GM23248 (cell line): ENCODE data around the gene AP3D1. TPM values are rescaled to one million over a fixed set of nuclear protein-coding genes. Genes with fewer than 3 reads are reported as not detected.
"Not testable (repeated sequence)": the region's sequence is repeated elsewhere in the genome, so short reads cannot be mapped to it uniquely, and the experiment has no call there.

Experiments used
- DNase-seq: peaks from one replicate; pipeline ENCODE4 v3.0.0-alpha.2; 2015
- H2AFZ ChIP-seq: fragments of 200-600 bp; sonication (generic); 2 replicates; pipeline ENCODE4 v1.6.1; 2016; ENCODE audit warnings: antibody characterized with exemption
- H3F3A ChIP-seq: fragments of 200-600 bp; sonication (generic); 2 replicates; pipeline ENCODE4 v1.6.1; 2016; ENCODE audit warnings: mild to moderate bottlenecking, antibody characterized with exemption, mixed run types; ENCODE audit not compliant: insufficient read depth
- H3K27ac ChIP-seq: fragments of 200-600 bp; sonication (generic); 2 replicates; pipeline ENCODE4 v1.5.1; 2016; ENCODE audit warnings: mild to moderate bottlenecking
- H3K27me3 ChIP-seq: fragments of 200-600 bp; sonication (generic); replicated peaks from 2 replicates; pipeline ENCODE4 v1.6.1; 2016; ENCODE audit warnings: mild to moderate bottlenecking; ENCODE audit not compliant: insufficient read depth
- H3K36me3 ChIP-seq: fragments of 200-600 bp; sonication (generic); 2 replicates; pipeline ENCODE4 v1.6.1; 2016; ENCODE audit warnings: low read depth, mild to moderate bottlenecking
- H3K4me1 ChIP-seq: fragments of 200-600 bp; sonication (generic); 2 replicates; pipeline ENCODE4 v1.6.1; 2016; ENCODE audit warnings: mild to moderate bottlenecking; ENCODE audit not compliant: insufficient read depth
- H3K4me2 ChIP-seq: fragments of 200-600 bp; sonication (generic); one replicate; pipeline ENCODE4 v1.6.1; 2016; ENCODE audit warnings: mild to moderate bottlenecking; ENCODE audit not compliant: unreplicated experiment
- H3K4me3 ChIP-seq: fragments of 200-600 bp; sonication (generic); 2 replicates; pipeline ENCODE4 v1.5.1; 2016; ENCODE audit warnings: mild to moderate bottlenecking
- H3K79me2 ChIP-seq: fragments of 200-600 bp; sonication (generic); 2 replicates; pipeline ENCODE4 v1.6.1; 2016; ENCODE audit warnings: mild to moderate bottlenecking; ENCODE audit not compliant: insufficient read depth
- H3K9ac ChIP-seq: fragments of 200-600 bp; sonication (generic); 2 replicates; pipeline ENCODE4 v1.6.1; 2016; ENCODE audit warnings: mild to moderate bottlenecking
- H3K9me2 ChIP-seq: fragments of 200-600 bp; sonication (generic); 2 replicates; pipeline ENCODE4 v1.6.1; 2016; ENCODE audit warnings: mixed run types, mild to moderate bottlenecking, moderate library complexity; ENCODE audit not compliant: insufficient read depth
- H3K9me3 ChIP-seq: fragments of 200-600 bp; sonication (generic); one replicate; pipeline ENCODE4 v1.6.1; 2017; ENCODE audit warnings: low read depth
- H4K20me1 ChIP-seq: fragments of 200-600 bp; sonication (generic); 2 replicates; pipeline ENCODE4 v1.6.0; 2016; ENCODE audit not compliant: insufficient read depth
- EZH2 ChIP-seq: fragments of 200-600 bp; sonication (generic); IDR thresholded peaks from 2 replicates; pipeline ENCODE4 v1.6.1; 2018; ENCODE audit warnings: antibody characterized with exemption, mild to moderate bottlenecking; ENCODE audit not compliant: insufficient read depth, poor library complexity, severe bottlenecking
- EZH2phosphoT487 ChIP-seq: fragments of 200-600 bp; sonication (generic); IDR thresholded peaks from 2 replicates; pipeline ENCODE4 v1.6.1; 2018; ENCODE audit warnings: antibody characterized with exemption, moderate library complexity, mild to moderate bottlenecking, low read depth; ENCODE audit not compliant: insufficient read depth
- WGBS, 2 experiments: methylation state at CpG; one replicate each; pipeline ENCODE4 v1.1.6; 2015 to 2017; ENCODE audit warnings: low lambda C conversion rate in 2 of 2, low coverage in 1 of 2; ENCODE audit errors: missing lambda C conversion rate in 2 of 2; 5-methylcytosine and 5-hydroxymethylcytosine counted together
- in situ Hi-C: fragments of 300-500 bp; cut with MboI; formaldehyde crosslinking; loops from 2 replicates; pipeline ENCODE4 v1.15.0; 2020
- polyA plus RNA-seq: library from polyadenylated mRNA; unstranded; fragments of >200 nt; fragmentation: Nextera tagmentation; extraction: Ambion mirVana; gene quantifications from 2 replicates; pipeline ENCODE4 v1.2.1, GENCODE V29; 2016
- total RNA-seq: library from RNA; depleted of rRNA; stranded (reverse); fragments of >200 nt; shearing (Covaris generic); gene quantifications from 2 replicates; pipeline ENCODE4 v1.2.3, GENCODE V29; 2014

The AP3D1 gene
- total and polyA plus RNA-seq, 2 experiments from 2014 or later, result 79.0 to 97.6 TPM

GRCh38 chr19:2096034-2096479 is 55.3 kb downstream of the AP3D1 start, which contains the start of gene MOB3A:
Gene MOB3A, minus strand, starts transcription at chr19:2096326. Its CDS starts 17,766 bp downstream, at chr19:2078560.
- in situ Hi-C loops, result no loop called here
- peaks cover 3% of the 10 kb centered on the region; the same call in 1 of the 2 replicates for H3K36me3 ChIP-seq
- 1 to 3% methylated on average over 6 to 51 of the region's 56 CpGs for WGBS, 2 experiments
- H3K9me2 ChIP-seq, result no peaks in the 10 kb centered on the region
- H3K4me1 ChIP-seq, result peaks cover 12% of the 10 kb centered on the region
- H3K27me3 ChIP-seq, result no peaks in the 10 kb centered on the region
- peak; percentile 95 for DNase-seq
- H3F3A ChIP-seq, result peaks cover 31% of the 10 kb centered on the region
- peak within 1 kb of the TSS; percentile 88 for H3K9ac ChIP-seq
- H3K4me2 ChIP-seq, result peak within 1 kb of the TSS; percentile 96
- H3K79me2 ChIP-seq, result peaks cover 44% of the 10 kb centered on the region
- H3K27ac ChIP-seq, result peak within 1 kb of the TSS; percentile 88
- H4K20me1 ChIP-seq, result no peaks in the 10 kb centered on the region
- peak within 1 kb of the TSS; percentile 69 for H2AFZ ChIP-seq
- TF ChIP-seq EZH2phosphoT487 (no peak), EZH2 (no peak)
- no peaks in the 10 kb centered on the region for H3K9me3 ChIP-seq
- H3K4me3 ChIP-seq, result peak within 1 kb of the TSS; percentile 90

DNA sequence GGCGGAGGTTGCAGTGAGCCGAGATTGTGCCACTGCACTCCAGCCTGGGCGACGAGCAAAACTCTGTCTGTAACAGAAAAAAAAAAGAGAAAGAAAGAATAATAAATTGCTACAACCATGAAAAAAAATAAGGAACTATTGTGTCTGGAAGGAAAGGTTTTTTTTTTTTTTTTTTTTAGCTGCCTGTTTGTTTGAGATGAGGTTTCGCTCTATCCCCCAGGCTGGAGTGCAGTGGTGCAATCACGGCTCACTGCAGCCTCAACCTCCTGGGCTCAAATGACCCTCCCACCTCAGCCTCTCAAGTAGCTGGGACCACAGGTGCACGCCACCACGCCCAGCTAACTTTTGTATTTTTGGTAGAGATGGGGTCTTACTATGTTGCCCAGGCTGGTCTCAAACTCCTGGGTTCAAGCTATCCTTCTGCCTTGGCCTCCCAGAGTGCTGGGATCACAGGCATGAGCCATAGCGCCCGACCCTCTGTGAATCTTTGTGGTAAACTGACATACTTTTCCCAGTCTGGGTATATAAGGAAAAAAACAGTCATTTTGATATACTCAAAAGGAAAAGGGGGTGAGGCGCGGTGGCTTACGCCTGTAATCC is 59.3 kb downstream of the AP3D1 start:
- H3K36me3 ChIP-seq, H3K9me3 ChIP-seq, in situ Hi-C loops, DNase-seq, H3K27me3 ChIP-seq, H3K4me3 ChIP-seq, H2AFZ ChIP-seq, H4K20me1 ChIP-seq, H3K9me2 ChIP-seq: not testable (repeated sequence)
- peaks cover 35% of the 10 kb centered on the region for H3F3A ChIP-seq
- peak overlapping the region; percentile 67 for H3K4me2 ChIP-seq
- 95 to 96% methylated on average over 13 of the region's 13 CpGs for WGBS, 2 experiments
- peak overlapping the region; percentile 82 for H3K27ac ChIP-seq
- peaks cover 31% of the 10 kb centered on the region for H3K4me1 ChIP-seq
- peaks cover 79% of the 10 kb centered on the region for H3K79me2 ChIP-seq
- H3K9ac ChIP-seq, result peak overlapping the region; percentile 62

DNA sequence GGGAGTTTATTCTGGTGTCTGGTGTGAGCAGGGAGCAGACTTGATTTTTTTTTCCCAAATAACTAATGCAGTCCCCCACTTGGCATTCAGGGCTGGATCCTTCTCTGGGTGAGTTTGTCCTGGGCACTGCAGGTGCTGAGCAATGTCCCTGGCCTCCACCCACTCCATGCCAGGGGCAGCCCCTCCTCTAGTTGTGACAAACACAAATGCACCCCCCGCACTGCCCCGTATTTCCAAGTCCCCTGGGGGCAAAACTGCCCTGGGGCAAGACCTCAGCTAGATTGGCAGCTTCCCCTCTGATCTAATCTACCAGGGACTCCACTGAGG is 61.7 kb downstream of the AP3D1 start:
- peaks cover 33% of the 10 kb centered on the region for H3F3A ChIP-seq
- H3K9ac ChIP-seq, result peak overlapping the region; percentile 1; the same call in 1 of the 2 replicates
- no peak for TF ChIP-seq EZH2phosphoT487
- no peaks in the 10 kb centered on the region for H3K27me3 ChIP-seq
- H3K9me3 ChIP-seq, result no peaks in the 10 kb centered on the region
- H2AFZ ChIP-seq, result no peak overlapping the region
- 83 to 86% methylated on average over 2 of the region's 2 CpGs for WGBS, 2 experiments
- no peaks in the 10 kb centered on the region for H4K20me1 ChIP-seq
- H3K36me3 ChIP-seq, result no peaks in the 10 kb centered on the region
- H3K4me1 ChIP-seq, result peaks cover 45% of the 10 kb centered on the region
- no peak for DNase-seq
- peak overlapping the region; percentile 82 for H3K27ac ChIP-seq
- H3K4me2 ChIP-seq, result peak overlapping the region; percentile 67
- H3K4me3 ChIP-seq, result no peak overlapping the region
- H3K9me2 ChIP-seq, result no peaks in the 10 kb centered on the region
- peaks cover 85% of the 10 kb centered on the region for H3K79me2 ChIP-seq
- in situ Hi-C loops, result loop anchor here (10.0 kb wide), 1 partner anchor 155 kb away; no protein-coding TSS in a partner anchor

DNA sequence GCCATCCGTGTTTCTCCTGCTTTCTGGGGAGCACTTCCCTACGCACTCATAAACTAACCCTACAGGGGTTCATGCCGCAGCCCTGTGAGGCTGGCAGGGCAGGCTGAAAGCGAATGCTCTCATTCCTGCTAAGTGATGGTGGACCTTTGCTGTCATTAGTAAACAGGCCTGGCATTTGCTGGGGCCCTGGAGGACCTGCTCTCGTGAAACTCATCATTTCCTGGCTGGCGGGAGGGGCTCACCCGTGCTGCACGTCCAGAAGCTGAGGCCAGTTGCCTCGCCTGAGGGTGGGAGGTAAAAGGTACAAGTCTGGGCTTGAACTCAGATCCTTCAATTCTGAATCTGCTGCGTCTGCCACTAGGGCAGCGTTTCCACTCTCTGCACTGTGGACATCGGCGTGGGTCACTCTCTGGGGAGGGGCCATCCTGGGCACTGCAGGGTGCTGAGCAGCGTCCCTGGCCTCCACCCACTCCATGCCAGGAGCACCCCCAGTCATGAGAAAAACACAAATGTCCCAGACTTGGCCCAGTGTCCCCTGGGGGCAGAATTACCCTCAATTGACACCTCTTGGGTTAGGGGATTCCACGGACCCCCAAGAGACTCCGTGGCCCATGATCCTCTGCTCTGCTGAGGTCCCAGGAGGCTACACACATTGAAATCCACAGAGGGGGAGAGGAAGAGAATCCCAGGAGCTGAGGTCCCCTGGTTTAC is 62.2 kb downstream of the AP3D1 start:
- Histone ChIP-seq H2AFZ (no peak overlapping the region), H3K4me1 (peaks cover 45% of the 10 kb centered on the region), H3K9ac (no peak overlapping the region), H3K4me2 (no peak overlapping the region), H3K4me3 (no peak overlapping the region), H3F3A (peaks cover 30% of the 10 kb centered on the region; the same call in 1 of the 2 replicates), H3K9me3 (no peaks in the 10 kb centered on the region), H3K9me2 (no peaks in the 10 kb centered on the region), H3K79me2 (peaks cover 85% of the 10 kb centered on the region), H4K20me1 (no peaks in the 10 kb centered on the region), H3K27ac (peak overlapping the region; percentile 17; the same call in 1 of the 2 replicates), H3K27me3 (no peaks in the 10 kb centered on the region), H3K36me3 (no peaks in the 10 kb centered on the region)
- WGBS, 2 experiments, result 70 to 72% methylated on average over 16 of the region's 16 CpGs
- in situ Hi-C loops, result loop anchor here (10.0 kb wide), 1 partner anchor 154 kb away; no protein-coding TSS in a partner anchor
- peak; percentile 52 for DNase-seq
- TF ChIP-seq EZH2 (no peak), EZH2phosphoT487 (no peak)
